A549 (cell line): ENCODE measurements around the gene TUBA4B. TPM values are rescaled to one million over a fixed set of nuclear protein-coding genes. Genes with fewer than 3 reads are reported as not detected.

Source experiments
- ATAC-seq, 2 experiments: fragments of 200-7000 bp in 1 of 2; fragments of >200 bp in 1 of 2; cut with Nextera tagmentation in 1 of 2; cut with Tn5 transposase in 1 of 2; 3 replicates each; pipeline versions ENCODE4 v1.8.0 to v1.9.1; 2018 to 2020; ENCODE audit warnings: mild to moderate bottlenecking in 1 of 2, moderate library complexity in 1 of 2
- CTCF ChIA-PET: fragments of 300-600 bp; sonication (Branson Sonifier 250); formaldehyde crosslinking; extraction: SDS; loops from one replicate; lab custom pipeline; 2021; ENCODE audit warnings: antibody characterized with exemption, inconsistent platforms; lab: Yijun Ruan, JAX
- POLR2A ChIA-PET: fragments of 350-600 bp; formaldehyde crosslinking; extraction: SDS; loops from one replicate; lab custom pipeline; 2021; ENCODE audit warnings: antibody characterized with exemption, inconsistent platforms; lab: Yijun Ruan, JAX
- DNase-seq, 2 experiments: peaks; one replicate each; pipeline versions ENCODE4 v3.0.0 to v3.0.0-alpha.2; 2011 to 2016; ENCODE audit warnings: low read depth in 1 of 2, low spot score in 1 of 2
- FAIRE-seq: peaks from 2 replicates; lab custom pipeline; 2011; peaks lifted over from hg19 to GRCh38; lab: Jason Lieb, UNC
- H3K27ac ChIP-seq, 2 experiments: fragments of >200 bp; sonication (Bioruptor Twin); formaldehyde crosslinking; 3 replicates each; pipeline ENCODE4 v1.5.1; 2016 to 2017
- H3K4me1 ChIP-seq: fragments of >200 bp; sonication (Bioruptor Twin); formaldehyde crosslinking; 3 replicates; pipeline ENCODE4 v1.6.1; 2016
- H3K4me2 ChIP-seq: fragments of >200 bp; sonication (Bioruptor Twin); formaldehyde crosslinking; 3 replicates; pipeline ENCODE4 v1.6.1; 2016
- H3K4me3 ChIP-seq: fragments of >200 bp; sonication (Bioruptor Twin); formaldehyde crosslinking; 3 replicates; pipeline ENCODE4 v1.5.1; 2016
- H3K9me3 ChIP-seq: fragments of >200 bp; sonication (Bioruptor Twin); formaldehyde crosslinking; 3 replicates; pipeline ENCODE4 v1.6.1; 2016
- BHLHE40 ChIP-seq: IDR thresholded peaks from 2 replicates; pipeline ENCODE4 v1.6.1; 2012; ENCODE audit warnings: low read depth, low read length, inconsistent platforms
- CBX8 ChIP-seq: fragments of 200-600 bp; sonication (generic); IDR thresholded peaks from 2 replicates; pipeline ENCODE4 v1.6.1; 2016
- CHD2 ChIP-seq: fragments of 150-350 bp; IDR thresholded peaks from 2 replicates; pipeline ENCODE4 v1.6.1; 2014; ENCODE audit warnings: low read length; ENCODE audit not compliant: partially characterized antibody
- EP300 ChIP-seq, 2 experiments: fragments of >200 bp; sonication (Bioruptor Twin); formaldehyde crosslinking; IDR thresholded peaks; 2 replicates in 1 of 2; 3 replicates in 1 of 2; pipeline ENCODE4 v1.6.1; 2016 to 2017
- GATA3 ChIP-seq: IDR thresholded peaks from 2 replicates; pipeline ENCODE4 v1.6.1; 2012; ENCODE audit warnings: borderline replicate concordance
- HOXA7 ChIP-seq: fragments of 250-450 bp; sonication (Bioruptor Pico); IDR thresholded peaks from 2 replicates; pipeline ENCODE4 v1.5.0; 2020; ENCODE audit warnings: mild to moderate bottlenecking, moderate library complexity
- JUN ChIP-seq, 2 experiments: fragments of >200 bp; sonication (Bioruptor Twin); formaldehyde crosslinking; IDR thresholded peaks; 2 replicates in 1 of 2; 3 replicates in 1 of 2; pipeline ENCODE4 v1.6.1; 2016 to 2017
- JUNB ChIP-seq: fragments of >200 bp; sonication (Bioruptor Twin); formaldehyde crosslinking; IDR thresholded peaks from 2 replicates; pipeline ENCODE4 v1.6.1; 2016
- MAFK ChIP-seq: fragments of 450-650 bp; IDR thresholded peaks from 2 replicates; pipeline ENCODE4 v1.6.1; 2014; ENCODE audit not compliant: partially characterized antibody
- NFE2L2 ChIP-seq: fragments of 150-350 bp; conservative IDR thresholded peaks from 2 replicates; pipeline ENCODE4 v1.6.1; 2014; ENCODE audit warnings: low read length
- RARB ChIP-seq: fragments of 250-450 bp; sonication (Bioruptor Pico); IDR thresholded peaks from 2 replicates; pipeline ENCODE4 v1.8.0; 2021; ENCODE audit warnings: mild to moderate bottlenecking, moderate library complexity
- RCOR1 ChIP-seq: fragments of 150-350 bp; IDR thresholded peaks from 2 replicates; pipeline ENCODE4 v1.6.1; 2014; ENCODE audit warnings: antibody characterized with exemption, low read length, low read depth
- TP53 ChIP-seq: fragments of 250-450 bp; sonication (Bioruptor Pico); IDR thresholded peaks from 2 replicates; pipeline ENCODE4 v1.5.0; 2021; ENCODE audit warnings: mild to moderate bottlenecking, moderate library complexity
- ZC3H11A ChIP-seq: fragments of 450-650 bp; IDR thresholded peaks from 2 replicates; pipeline ENCODE4 v1.6.1; 2014; ENCODE audit warnings: antibody characterized with exemption, mild to moderate bottlenecking
- ZFP36 ChIP-seq: fragments of 450-650 bp; IDR thresholded peaks from 2 replicates; pipeline ENCODE4 v1.6.1; 2014; ENCODE audit warnings: borderline replicate concordance; ENCODE audit not compliant: partially characterized antibody
- ZNF302 ChIP-seq: fragments of 250-450 bp; sonication (Bioruptor Pico); IDR thresholded peaks from 2 replicates; pipeline ENCODE4 v1.9.0; 2021; ENCODE audit warnings: inconsistent platforms, mild to moderate bottlenecking, moderate library complexity
- ZSCAN20 ChIP-seq: fragments of 250-450 bp; sonication (Bioruptor Pico); IDR thresholded peaks from 2 replicates; pipeline ENCODE4 v1.8.0; 2022; ENCODE audit warnings: mild to moderate bottlenecking, moderate library complexity
- WGBS: methylation state at CpG from one replicate; pipeline ENCODE4 v1.1.6; 2017; ENCODE audit errors: missing lambda C conversion rate; 5-methylcytosine and 5-hydroxymethylcytosine counted together
- polyA plus RNA-seq, 4 experiments: library from polyadenylated mRNA; depleted of rRNA in 3 of 4; stranded (reverse); fragments of >200 nt; fragmentation: RNase III in 1 of 4; extraction: RNeasy Plus Mini Kit Qiagen cat#74134 plus additional on column Dnase treatment in 1 of 4; gene quantifications; 2 replicates in 3 of 4; 3 replicates in 1 of 4; pipeline ENCODE4 v1.2.3, GENCODE V29; 2011 to 2017
- TF ChIP-seq, protein P1 (sequence below): fragments of >200 bp; sonication (Bioruptor Twin); formaldehyde crosslinking; IDR thresholded peaks from 3 replicates; pipeline ENCODE4 v1.5.1; 2016
- TF ChIP-seq, protein P2 (sequence below): fragments of 450-650 bp; IDR thresholded peaks from 2 replicates; pipeline ENCODE4 v1.6.1; 2014; ENCODE audit warnings: antibody characterized with exemption
- TF ChIP-seq, protein P3 (sequence below): fragments of >200 bp; sonication (Bioruptor Twin); formaldehyde crosslinking; IDR thresholded peaks from 2 replicates; pipeline ENCODE4 v1.6.1; 2016
- TF ChIP-seq, protein P4 (sequence below): fragments of 150-350 bp; IDR thresholded peaks from 2 replicates; pipeline ENCODE4 v1.6.1; 2014; ENCODE audit warnings: low read depth, mild to moderate bottlenecking, low read length

Gene TUBA4B
- polyA plus RNA-seq, 2 of the 4 experiments (the other 2 are of a cell fraction), result 0.71 to 0.94 TPM

DNA sequence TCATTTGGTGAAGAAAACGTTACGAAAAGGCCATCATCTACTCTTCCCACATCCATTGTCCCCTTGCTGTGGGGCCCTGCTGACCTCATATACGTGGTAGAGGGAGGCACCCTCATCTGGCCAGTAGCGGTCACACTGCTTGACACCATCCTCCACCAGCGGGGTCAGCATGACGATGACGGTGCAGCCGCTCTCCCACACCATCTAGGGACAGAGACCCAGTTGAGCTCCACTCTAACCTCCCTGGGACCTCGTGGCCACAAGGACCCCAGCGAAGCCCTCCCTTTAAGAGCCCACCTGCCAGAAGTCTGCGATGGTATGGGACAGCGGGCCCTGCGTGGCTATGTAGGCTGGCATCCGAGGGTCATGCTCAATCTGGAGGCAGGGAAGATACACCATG is 43.1 kb downstream of the TUBA4B start:
- no peak for FAIRE-seq

DNA sequence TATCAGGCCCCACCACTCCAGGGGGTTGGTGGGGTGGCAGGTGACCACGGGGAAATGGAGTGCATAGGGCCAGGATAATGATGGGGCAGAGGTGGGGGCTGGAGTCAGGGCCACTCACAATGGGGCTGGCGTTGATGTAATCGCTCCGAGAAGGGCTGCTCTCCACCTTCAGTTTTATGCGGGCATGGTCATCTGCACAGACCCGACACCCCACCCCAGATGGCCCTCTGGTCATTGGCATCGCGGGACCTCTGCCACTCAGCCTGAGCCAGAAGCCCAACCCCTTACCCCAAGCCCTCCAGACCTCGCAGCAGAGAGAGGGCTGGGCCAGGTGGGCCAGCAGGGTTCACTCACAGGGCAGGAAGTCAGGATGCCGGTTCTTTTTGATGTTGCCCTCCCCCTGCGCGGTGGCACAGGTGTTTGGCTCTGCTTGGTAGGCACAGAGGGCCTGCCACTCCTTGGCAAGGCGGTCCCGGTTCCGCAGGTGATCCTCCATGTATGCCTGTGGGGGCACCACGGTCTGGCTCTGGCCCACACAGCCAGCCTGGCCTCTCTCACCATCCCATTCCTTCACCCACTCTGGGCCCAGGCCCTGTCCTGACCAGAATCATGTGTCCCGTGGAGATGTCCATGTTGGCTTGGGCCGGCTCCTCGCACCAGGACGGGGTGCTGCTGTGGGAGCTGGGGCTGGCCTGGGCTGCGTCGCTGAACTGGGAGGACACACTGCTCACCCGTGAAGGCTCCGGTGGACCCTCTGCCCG is 43.8 kb downstream of the TUBA4B start:
- ATAC-seq (no peak), DNase-seq (no peak), FAIRE-seq (no peak)
- no peak overlapping the region for H3K4me2 ChIP-seq
- H3K4me1 ChIP-seq, result peaks cover 17% of the 10 kb centered on the region
- WGBS, result 83% methylated on average over 19 of the region's 25 CpGs
- no peak overlapping the region for H3K4me3 ChIP-seq
- H3K27ac ChIP-seq, result no peak overlapping the region
- ChIA-PET CTCF (interaction anchor here (1.2 to 16.3 kb wide), 15 partner anchors 11 to 139 kb away, joined by 3 to 540 read pairs (median 19); partner anchors contain the start of genes ABCB6, ANKZF1, ATG9A and CNPPD1), POLR2A (no interaction called here)
- no peak for TF ChIP-seq JUNB
- TF ChIP-seq HOXA7 (CRISPR knock-in tag), result no peak
- TF ChIP-seq GATA3, result no peak
- TF ChIP-seq RARB, result no peak
- no peak for TF ChIP-seq JUN (IDR thresholded peaks at IDR 0.05)
- TF ChIP-seq ZSCAN20 (CRISPR knock-in tag), result no peak
- no peak for TF ChIP-seq NFE2L2
- TF ChIP-seq MAFK, result no peak
- H3K9me3 ChIP-seq, result no peaks in the 10 kb centered on the region

More for the DNA sequence above, 43.1 kb downstream of the TUBA4B start:
- CTCF ChIA-PET, result interaction anchor here (1.3 to 16.3 kb wide), 19 partner anchors 16 to 301 kb away, joined by 3 to 540 read pairs (median 15); partner anchors contain the start of genes ANKZF1, ATG9A, CNPPD1 and DNAJB2
- Histone ChIP-seq H3K27ac (no peak overlapping the region), H3K4me2 (no peak overlapping the region), H3K9me3 (no peaks in the 10 kb centered on the region), H3K4me3 (no peak overlapping the region), H3K4me1 (peaks cover 17% of the 10 kb centered on the region)
- ATAC-seq (no peak), DNase-seq (no peak)
- POLR2A ChIA-PET, result no interaction called here
- 78% methylated on average over 14 of the region's 14 CpGs for WGBS
- no peak for TF ChIP-seq TP53 (CRISPR knock-in tag)
- TF ChIP-seq, protein P1, sequence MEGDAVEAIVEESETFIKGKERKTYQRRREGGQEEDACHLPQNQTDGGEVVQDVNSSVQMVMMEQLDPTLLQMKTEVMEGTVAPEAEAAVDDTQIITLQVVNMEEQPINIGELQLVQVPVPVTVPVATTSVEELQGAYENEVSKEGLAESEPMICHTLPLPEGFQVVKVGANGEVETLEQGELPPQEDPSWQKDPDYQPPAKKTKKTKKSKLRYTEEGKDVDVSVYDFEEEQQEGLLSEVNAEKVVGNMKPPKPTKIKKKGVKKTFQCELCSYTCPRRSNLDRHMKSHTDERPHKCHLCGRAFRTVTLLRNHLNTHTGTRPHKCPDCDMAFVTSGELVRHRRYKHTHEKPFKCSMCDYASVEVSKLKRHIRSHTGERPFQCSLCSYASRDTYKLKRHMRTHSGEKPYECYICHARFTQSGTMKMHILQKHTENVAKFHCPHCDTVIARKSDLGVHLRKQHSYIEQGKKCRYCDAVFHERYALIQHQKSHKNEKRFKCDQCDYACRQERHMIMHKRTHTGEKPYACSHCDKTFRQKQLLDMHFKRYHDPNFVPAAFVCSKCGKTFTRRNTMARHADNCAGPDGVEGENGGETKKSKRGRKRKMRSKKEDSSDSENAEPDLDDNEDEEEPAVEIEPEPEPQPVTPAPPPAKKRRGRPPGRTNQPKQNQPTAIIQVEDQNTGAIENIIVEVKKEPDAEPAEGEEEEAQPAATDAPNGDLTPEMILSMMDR, result no peak
- TF ChIP-seq, protein P2, sequence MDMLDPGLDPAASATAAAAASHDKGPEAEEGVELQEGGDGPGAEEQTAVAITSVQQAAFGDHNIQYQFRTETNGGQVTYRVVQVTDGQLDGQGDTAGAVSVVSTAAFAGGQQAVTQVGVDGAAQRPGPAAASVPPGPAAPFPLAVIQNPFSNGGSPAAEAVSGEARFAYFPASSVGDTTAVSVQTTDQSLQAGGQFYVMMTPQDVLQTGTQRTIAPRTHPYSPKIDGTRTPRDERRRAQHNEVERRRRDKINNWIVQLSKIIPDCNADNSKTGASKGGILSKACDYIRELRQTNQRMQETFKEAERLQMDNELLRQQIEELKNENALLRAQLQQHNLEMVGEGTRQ, result no peak
- no peak for TF ChIP-seq EP300 (IDR thresholded peaks at IDR 0.05)
- TF ChIP-seq RCOR1, result no peak
- TF ChIP-seq CBX8, result no peak
- TF ChIP-seq, protein P3, sequence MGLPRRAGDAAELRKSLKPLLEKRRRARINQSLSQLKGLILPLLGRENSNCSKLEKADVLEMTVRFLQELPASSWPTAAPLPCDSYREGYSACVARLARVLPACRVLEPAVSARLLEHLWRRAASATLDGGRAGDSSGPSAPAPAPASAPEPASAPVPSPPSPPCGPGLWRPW, result no peak
- no peak for TF ChIP-seq NFE2L2
- no peak for TF ChIP-seq ZC3H11A
- no peak for TF ChIP-seq ZNF302 (CRISPR knock-in tag)
- TF ChIP-seq, protein P4, sequence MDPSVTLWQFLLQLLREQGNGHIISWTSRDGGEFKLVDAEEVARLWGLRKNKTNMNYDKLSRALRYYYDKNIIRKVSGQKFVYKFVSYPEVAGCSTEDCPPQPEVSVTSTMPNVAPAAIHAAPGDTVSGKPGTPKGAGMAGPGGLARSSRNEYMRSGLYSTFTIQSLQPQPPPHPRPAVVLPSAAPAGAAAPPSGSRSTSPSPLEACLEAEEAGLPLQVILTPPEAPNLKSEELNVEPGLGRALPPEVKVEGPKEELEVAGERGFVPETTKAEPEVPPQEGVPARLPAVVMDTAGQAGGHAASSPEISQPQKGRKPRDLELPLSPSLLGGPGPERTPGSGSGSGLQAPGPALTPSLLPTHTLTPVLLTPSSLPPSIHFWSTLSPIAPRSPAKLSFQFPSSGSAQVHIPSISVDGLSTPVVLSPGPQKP, result no peak
- TF ChIP-seq ZFP36, result no peak
- no peak for TF ChIP-seq CHD2
- no peak for TF ChIP-seq BHLHE40
